Uterus (tissue), 2 donors: ENCODE data around the gene FBXO31.

Experiments
- POLR2A ChIP-seq, 2 donors: fragments of 450-650 bp; IDR thresholded peaks; one replicate each; pipeline ENCODE4 v1.6.1; 2016; ENCODE audit warnings: antibody characterized with exemption in 2 of 2, mild to moderate bottlenecking in 1 of 2, moderate library complexity in 1 of 2
- TF ChIP-seq, protein P1 (sequence below), 4 experiments: fragments of 200-600 bp in 2 of 4; fragments of 450-650 bp in 2 of 4; sonication (generic) in 2 of 4; IDR thresholded peaks; one replicate each; pipeline ENCODE4 v1.5.1; 2016 to 2019; ENCODE audit warnings: antibody characterized with exemption in 4 of 4, mild to moderate bottlenecking in 2 of 4, moderate library complexity in 1 of 4

DNA sequence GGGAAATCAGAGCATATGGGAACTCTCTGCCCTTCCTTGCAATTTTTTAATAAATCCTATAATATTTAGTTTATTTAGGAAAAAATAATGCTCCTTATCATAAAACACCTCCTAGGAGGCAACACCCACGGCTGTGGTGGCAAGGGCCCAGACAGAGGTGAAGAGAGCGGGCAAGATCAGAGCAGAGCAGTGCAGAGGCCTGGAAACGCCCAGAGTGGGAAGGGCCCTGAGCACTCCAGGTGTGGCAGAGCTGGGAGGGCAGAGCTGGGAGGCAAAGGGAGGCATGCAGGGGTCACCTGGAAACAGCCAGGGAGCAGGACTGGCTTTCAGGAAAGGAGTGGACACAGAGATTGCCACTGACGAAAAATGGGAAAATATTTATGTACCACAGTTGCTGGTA, 17.3 kb downstream of the FBXO31 start:
- TF ChIP-seq, protein P1, sequence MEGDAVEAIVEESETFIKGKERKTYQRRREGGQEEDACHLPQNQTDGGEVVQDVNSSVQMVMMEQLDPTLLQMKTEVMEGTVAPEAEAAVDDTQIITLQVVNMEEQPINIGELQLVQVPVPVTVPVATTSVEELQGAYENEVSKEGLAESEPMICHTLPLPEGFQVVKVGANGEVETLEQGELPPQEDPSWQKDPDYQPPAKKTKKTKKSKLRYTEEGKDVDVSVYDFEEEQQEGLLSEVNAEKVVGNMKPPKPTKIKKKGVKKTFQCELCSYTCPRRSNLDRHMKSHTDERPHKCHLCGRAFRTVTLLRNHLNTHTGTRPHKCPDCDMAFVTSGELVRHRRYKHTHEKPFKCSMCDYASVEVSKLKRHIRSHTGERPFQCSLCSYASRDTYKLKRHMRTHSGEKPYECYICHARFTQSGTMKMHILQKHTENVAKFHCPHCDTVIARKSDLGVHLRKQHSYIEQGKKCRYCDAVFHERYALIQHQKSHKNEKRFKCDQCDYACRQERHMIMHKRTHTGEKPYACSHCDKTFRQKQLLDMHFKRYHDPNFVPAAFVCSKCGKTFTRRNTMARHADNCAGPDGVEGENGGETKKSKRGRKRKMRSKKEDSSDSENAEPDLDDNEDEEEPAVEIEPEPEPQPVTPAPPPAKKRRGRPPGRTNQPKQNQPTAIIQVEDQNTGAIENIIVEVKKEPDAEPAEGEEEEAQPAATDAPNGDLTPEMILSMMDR (IDR thresholded peaks at IDR 0.05) = no peak
- no peak for TF ChIP-seq POLR2A (IDR thresholded peaks at IDR 0.05)
